GM12892 (cell line): ENCODE results near the gene PPM1H.

Experiments used
- POLR2A ChIP-seq: IDR thresholded peaks from 2 replicates; pipeline ENCODE4 v1.6.1; 2011; ENCODE audit warnings: low read depth, low read length, control low read depth
- POLR2AphosphoS5 ChIP-seq: IDR thresholded peaks from 2 replicates; pipeline ENCODE4 v1.6.1; 2011; ENCODE audit warnings: low read depth, low read length, control low read depth
- TAF1 ChIP-seq: IDR thresholded peaks from 2 replicates; pipeline ENCODE4 v1.6.1; 2011; ENCODE audit warnings: low read depth, mild to moderate bottlenecking, control low read depth, low read length, borderline replicate concordance

GRCh38 chr12:62856454-62856853, 78.5 kb downstream of the PPM1H start:
- TF ChIP-seq POLR2A (no peak), POLR2AphosphoS5 (no peak), TAF1 (no peak)
